HG02571 (cell line): ENCODE data around the gene METTL25.

ENCODE experiments used
- ATAC-seq: cut with Tn5 transposase; IDR thresholded peaks from one replicate; pipeline ENCODE4 v1.9.1; 2021; ENCODE audit warnings: mild to moderate bottlenecking, moderate library complexity; ENCODE audit not compliant: unreplicated experiment

Gene METTL25

DNA sequence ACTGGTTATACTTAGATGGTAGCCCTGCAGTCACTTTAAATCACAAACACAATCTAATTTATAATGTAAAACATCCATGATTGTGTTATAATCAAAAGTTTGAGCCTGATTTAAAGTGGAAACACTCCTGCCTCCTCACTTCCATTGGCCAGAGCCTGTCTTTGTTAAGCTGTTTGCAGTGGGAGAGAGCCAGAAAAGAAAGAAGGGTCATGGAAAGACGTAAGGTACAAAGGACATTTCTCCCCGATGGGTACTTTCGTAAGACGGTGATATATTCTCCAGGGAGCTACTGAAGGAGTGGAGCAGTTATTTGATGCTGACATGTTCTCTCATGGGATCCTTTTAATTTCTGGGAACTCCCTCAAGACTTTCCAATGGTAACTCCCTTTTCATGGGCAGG is 164.0 kb downstream of the METTL25 start:
- ATAC-seq = no peak

DNA sequence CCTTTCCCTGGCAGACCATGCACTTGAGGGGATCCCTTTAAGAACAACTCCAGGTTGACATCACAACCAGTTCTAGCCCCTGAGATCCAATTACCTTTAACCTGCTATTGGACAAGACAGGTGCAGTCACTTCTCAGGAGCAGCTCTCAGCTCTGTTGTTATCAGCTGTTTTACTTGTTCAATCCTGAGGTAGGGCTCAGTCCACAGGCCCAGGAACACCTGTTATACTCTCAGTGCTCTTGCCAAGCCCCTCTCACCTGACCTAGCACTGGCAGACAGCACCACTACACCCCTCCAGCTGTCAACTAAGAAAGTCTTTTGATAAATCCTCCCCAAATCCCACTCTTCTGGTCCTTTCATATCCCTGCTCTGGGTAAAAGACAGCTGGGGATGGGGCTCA is 164.4 kb downstream of the METTL25 start:
- no peak for ATAC-seq

DNA sequence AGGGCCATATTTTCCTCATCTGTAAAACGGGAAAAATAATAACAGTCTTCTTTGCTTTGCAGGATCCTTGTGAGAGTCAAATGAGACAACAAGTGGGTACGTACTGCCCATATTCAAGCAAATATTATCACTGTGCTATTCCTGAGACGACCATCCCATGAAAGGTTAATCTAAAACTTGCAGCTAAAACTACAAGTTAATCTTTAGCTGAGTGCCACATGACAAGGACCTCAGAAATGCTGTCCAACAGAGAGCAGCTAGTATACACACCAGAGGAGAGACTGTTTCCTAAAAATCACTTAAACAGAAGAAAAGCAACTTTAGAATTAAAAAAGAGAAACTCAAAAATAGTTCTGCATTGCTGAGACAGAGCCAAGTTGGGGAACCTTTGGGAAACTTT is 165.7 kb downstream of the METTL25 start:
- ATAC-seq = no peak

DNA sequence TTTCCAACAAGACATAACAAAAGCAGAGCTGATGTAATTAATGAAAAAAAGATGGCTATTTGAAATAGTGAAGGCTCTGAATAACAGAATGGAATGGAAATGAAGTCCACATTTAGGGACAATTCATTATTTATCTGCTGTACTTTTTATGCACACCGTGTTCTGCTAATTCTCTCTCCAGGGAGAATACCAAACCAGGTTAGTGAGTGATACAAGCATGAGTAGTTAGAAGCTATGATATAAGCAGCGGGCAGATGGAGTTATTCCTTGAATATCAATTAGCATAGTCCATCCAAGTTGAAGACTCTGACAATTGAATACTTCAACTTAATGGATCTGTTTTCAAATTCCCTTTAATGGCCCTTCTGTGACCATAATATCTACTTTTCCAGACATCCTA is 166.3 kb downstream of the METTL25 start:
- ATAC-seq = no peak

DNA sequence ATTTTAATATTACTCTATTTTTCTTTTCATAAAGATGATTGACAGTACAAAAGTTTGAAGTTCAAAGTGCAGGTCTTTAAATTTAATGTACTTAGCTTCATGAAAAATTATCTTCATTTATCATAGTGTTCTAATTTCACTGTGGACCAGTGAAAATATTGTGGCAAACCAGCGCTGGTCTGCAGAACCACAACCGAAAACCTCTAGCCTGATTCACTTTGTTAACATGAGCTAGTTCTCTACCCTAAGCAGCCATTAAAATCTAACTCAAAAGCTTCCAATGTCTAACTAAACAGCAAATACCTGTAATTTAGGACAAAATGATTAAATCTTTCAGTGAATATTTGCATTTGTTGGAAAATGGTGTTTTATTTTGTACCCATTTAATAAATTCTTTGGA is 167.3 kb downstream of the METTL25 start:
- no peak for ATAC-seq

DNA sequence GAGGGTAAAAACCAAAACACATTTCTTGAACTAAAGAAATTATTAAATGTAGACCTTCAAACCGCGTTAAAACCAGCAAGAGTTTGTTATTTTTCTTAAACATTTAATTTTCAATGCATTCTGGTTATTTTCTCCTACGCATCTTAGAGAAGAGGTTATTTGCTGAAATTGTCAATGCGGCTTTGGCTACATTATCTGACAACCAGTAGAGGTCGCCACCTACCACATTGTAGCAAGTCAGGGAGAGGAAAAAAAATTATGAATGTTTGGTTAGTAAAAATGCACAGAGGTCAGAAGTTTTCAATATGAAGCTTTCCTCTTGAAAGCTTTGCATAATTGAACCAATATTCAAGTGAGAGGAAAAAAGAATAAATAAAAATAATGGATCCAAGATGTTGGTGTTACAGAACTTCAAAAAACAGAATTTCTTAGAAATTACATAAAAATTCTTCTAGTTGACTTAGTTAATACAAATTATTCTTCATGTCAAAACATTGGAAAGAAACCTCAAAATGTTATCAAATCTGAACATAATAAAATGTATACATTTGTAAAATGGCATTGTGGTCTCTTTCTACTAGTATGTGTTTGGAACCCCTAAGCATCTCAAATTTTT is 168.9 kb downstream of the METTL25 start:
- ATAC-seq = peak; percentile 67
